ENCODE data around the gene APP.

DNA sequence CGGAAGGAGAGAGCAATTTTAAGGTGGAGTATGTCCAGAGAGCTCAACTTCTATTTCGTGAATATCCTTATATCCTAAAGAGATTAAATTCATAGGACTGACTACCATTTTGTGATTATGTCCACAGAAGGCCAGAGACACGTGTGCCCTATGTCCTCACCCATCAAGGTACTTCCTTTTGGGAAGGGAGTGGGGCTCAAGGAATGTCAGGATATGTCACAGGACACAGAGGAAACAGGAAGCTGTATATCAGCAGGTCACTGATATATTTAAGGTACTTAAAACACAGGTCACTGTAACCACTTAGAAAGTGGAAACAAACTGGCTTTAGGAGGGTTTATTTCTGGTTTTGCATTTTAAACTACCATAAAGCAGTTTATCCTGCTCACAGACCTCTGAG lies 184.6 kb downstream of the APP start:
- TF ChIP-seq, protein P1, sequence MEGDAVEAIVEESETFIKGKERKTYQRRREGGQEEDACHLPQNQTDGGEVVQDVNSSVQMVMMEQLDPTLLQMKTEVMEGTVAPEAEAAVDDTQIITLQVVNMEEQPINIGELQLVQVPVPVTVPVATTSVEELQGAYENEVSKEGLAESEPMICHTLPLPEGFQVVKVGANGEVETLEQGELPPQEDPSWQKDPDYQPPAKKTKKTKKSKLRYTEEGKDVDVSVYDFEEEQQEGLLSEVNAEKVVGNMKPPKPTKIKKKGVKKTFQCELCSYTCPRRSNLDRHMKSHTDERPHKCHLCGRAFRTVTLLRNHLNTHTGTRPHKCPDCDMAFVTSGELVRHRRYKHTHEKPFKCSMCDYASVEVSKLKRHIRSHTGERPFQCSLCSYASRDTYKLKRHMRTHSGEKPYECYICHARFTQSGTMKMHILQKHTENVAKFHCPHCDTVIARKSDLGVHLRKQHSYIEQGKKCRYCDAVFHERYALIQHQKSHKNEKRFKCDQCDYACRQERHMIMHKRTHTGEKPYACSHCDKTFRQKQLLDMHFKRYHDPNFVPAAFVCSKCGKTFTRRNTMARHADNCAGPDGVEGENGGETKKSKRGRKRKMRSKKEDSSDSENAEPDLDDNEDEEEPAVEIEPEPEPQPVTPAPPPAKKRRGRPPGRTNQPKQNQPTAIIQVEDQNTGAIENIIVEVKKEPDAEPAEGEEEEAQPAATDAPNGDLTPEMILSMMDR (IDR thresholded peaks at IDR 0.05), result no peak
- no peak for TF ChIP-seq POLR2A (IDR thresholded peaks at IDR 0.05)
